ENCODE data around the gene KMT2C. TPM values are rescaled to one million over a fixed set of nuclear protein-coding genes. Genes with fewer than 3 reads are reported as not detected.

Gene KMT2C
- total RNA-seq, 1 donor from 2014 or later: 68.4 TPM

- DNase-seq: no peak
- H3K27ac Mint-ChIP-seq: peak overlapping the region; percentile 18
- intact Hi-C loops (cut with micrococcal nuclease): loop anchor here (5.0 to 10.0 kb wide), 2 partner anchors 125 to 367 kb away; partner anchors contain the start of gene GALNT11
- H3K9me3 Mint-ChIP-seq: no peaks in the 10 kb centered on the region
- H3K4me1 Mint-ChIP-seq: peaks cover 18% of the 10 kb centered on the region
- H3K27me3 Mint-ChIP-seq: no peaks in the 10 kb centered on the region
- peaks cover 59% of the 10 kb centered on the region for H3K36me3 Mint-ChIP-seq (ENCODE audit: low read depth)
- no peak overlapping the region for H3K4me3 Mint-ChIP-seq
Measured at GRCh38 chr7:152149363-152149762, 286.4 kb downstream of the KMT2C start.

- intact Hi-C loops (cut with micrococcal nuclease): loop anchor here (5.0 to 10.0 kb wide), 2 partner anchors 124 to 366 kb away; partner anchors contain the start of gene GALNT11
- Mint-ChIP-seq H3K4me1 (peaks cover 21% of the 10 kb centered on the region), H3K9me3 (no peaks in the 10 kb centered on the region), H3K4me3 (no peak overlapping the region), H3K36me3 (ENCODE audit: low read depth) (peaks cover 56% of the 10 kb centered on the region), H3K27ac (no peak overlapping the region), H3K27me3 (no peaks in the 10 kb centered on the region)
- no peak for DNase-seq
Measured at GRCh38 chr7:152148706-152149105, 287.1 kb downstream of the KMT2C start.

GRCh38 chr7:152145853-152146466 is 289.8 kb downstream of the KMT2C start:
- DNase-seq: peak; percentile 76

GRCh38 chr7:152144557-152145245 is 291.1 kb downstream of the KMT2C start:
- Mint-ChIP-seq H3K4me3 (peak overlapping the region; percentile 68), H3K9me3 (no peaks in the 10 kb centered on the region), H3K4me1 (peaks cover 34% of the 10 kb centered on the region), H3K36me3 (ENCODE audit: low read depth) (peaks cover 61% of the 10 kb centered on the region), H3K27me3 (no peaks in the 10 kb centered on the region), H3K27ac (peak overlapping the region; percentile 89)
- intact Hi-C loops (cut with micrococcal nuclease): loop anchor here (5.0 to 10.0 kb wide), 3 partner anchors 120 to 362 kb away; partner anchors contain the start of genes GALNT11 and PRKAG2
- peak; percentile 78 for DNase-seq

More at GRCh38 chr7:152145853-152146466, 289.8 kb downstream of the KMT2C start:
- Mint-ChIP-seq H3K4me1 (peaks cover 34% of the 10 kb centered on the region), H3K27ac (peak overlapping the region; percentile 89), H3K27me3 (no peaks in the 10 kb centered on the region), H3K36me3 (ENCODE audit: low read depth) (peaks cover 56% of the 10 kb centered on the region), H3K9me3 (no peaks in the 10 kb centered on the region), H3K4me3 (peak overlapping the region; percentile 68)
- intact Hi-C loops (cut with micrococcal nuclease): loop anchor here (5.0 to 10.0 kb wide), 2 partner anchors 121 to 364 kb away; partner anchors contain the start of gene GALNT11

DNA sequence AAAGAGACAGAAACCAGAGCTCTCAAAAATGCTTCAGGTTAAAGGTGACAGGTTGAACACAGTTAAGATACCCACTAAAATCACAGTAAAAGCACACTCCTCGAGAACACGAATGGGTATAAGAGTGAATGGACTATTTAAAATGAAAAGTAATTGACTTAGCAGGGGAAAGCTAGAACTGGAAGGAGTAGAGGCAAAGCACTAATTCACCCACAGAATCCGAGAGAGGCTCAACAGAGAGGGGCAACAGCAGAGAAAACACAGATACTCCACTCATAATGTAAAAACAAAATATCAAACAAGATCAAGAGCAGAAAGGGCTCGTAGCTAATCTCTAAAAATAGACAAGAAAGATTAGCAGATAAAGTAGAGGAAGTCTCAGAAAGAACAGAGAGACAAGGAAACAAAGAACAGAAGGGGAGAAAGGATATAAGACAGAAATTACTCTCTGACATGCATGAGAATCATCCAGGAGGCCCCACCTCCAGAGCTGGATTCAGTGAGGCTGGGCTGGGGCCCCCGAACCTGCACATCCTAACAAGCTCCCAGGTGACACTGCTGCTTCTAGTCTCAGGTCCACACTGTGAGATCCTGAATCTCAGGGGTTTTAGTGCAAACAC is 292.7 kb downstream of the KMT2C start:
- H3K9me3 Mint-ChIP-seq: no peaks in the 10 kb centered on the region
- peaks cover 64% of the 10 kb centered on the region for H3K36me3 Mint-ChIP-seq (ENCODE audit: low read depth)
- intact Hi-C loops (cut with micrococcal nuclease): loop anchor here (5.0 to 10.0 kb wide), 2 partner anchors 118 to 266 kb away; partner anchors contain the start of genes GALNT11 and PRKAG2
- H3K4me1 Mint-ChIP-seq: peaks cover 34% of the 10 kb centered on the region
- peak overlapping the region; percentile 49 for H3K4me3 Mint-ChIP-seq
- no peaks in the 10 kb centered on the region for H3K27me3 Mint-ChIP-seq
- peak overlapping the region; percentile 72 for H3K27ac Mint-ChIP-seq
- DNase-seq: peak; percentile 60

GRCh38 chr7:152140560-152140959 is 295.2 kb downstream of the KMT2C start:
- no peaks in the 10 kb centered on the region for H3K9me3 Mint-ChIP-seq
- H3K4me1 Mint-ChIP-seq: peaks cover 28% of the 10 kb centered on the region
- no peak overlapping the region for H3K27ac Mint-ChIP-seq
- H3K36me3 Mint-ChIP-seq (ENCODE audit: low read depth): peaks cover 62% of the 10 kb centered on the region
- H3K27me3 Mint-ChIP-seq: no peaks in the 10 kb centered on the region
- no peak for DNase-seq
- no peak overlapping the region for H3K4me3 Mint-ChIP-seq
- intact Hi-C loops (cut with micrococcal nuclease): loop anchor here (5.0 to 10.0 kb wide), 2 partner anchors 116 to 263 kb away; partner anchors contain the start of genes GALNT11 and PRKAG2

DNA sequence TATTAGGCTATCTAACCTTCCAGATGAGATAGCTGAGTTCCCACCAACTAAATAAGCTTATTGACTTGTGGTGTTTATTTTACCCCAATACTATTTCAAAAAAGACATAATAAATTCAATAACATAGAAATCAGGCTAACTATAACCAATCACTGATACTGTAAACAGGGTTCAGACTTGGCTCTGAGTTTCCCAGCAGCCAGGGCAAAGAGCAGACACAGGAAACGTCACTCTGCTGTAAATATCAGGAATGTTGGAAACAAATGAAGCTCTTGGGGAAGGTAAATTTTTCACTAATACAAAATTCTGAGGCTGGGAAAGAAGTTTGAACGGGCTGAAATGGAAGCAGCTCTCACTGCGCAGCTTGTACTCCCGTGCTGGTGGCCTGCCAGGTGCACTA is 295.7 kb downstream of the KMT2C start:
- intact Hi-C loops (cut with micrococcal nuclease): loop anchor here (5.0 to 10.0 kb wide), 2 partner anchors 115 to 263 kb away; partner anchors contain the start of genes GALNT11 and PRKAG2
- Mint-ChIP-seq H3K9me3 (no peaks in the 10 kb centered on the region), H3K27ac (no peak overlapping the region), H3K27me3 (no peaks in the 10 kb centered on the region), H3K4me1 (peaks cover 23% of the 10 kb centered on the region), H3K4me3 (no peak overlapping the region), H3K36me3 (ENCODE audit: low read depth) (peaks cover 57% of the 10 kb centered on the region)
- DNase-seq: no peak

DNA sequence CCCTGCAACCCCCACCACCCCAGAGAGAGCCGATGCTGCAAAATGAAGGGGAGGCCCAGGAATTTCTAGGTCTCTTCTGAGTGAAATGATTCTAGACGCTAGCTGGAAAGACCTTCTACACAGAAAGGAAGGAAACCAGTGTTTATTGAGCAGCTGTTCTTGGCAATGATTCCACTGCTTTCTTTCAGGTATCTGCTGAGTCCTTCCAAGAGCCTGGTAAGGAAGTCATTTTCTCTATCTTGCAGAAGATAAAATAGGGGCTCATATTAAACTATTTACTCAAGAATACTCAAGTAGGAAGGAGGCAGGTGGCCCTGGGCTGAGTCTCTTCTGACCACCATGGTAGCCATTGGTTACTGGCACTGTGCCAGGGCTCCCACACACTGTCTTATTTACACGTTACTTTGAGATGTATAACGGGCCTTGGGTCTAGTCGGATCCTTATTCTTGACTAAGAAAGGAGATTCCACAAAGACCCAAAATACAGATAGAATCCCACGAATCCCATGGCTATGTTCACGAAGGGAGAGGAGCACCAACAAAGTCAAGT is 298.3 kb downstream of the KMT2C start:
- no peaks in the 10 kb centered on the region for H3K27me3 Mint-ChIP-seq
- H3K36me3 Mint-ChIP-seq (ENCODE audit: low read depth): peaks cover 38% of the 10 kb centered on the region
- H3K27ac Mint-ChIP-seq: no peak overlapping the region
- peaks cover 2% of the 10 kb centered on the region for H3K4me1 Mint-ChIP-seq
- intact Hi-C loops (cut with micrococcal nuclease): no loop called here
- no peak for DNase-seq
- no peak overlapping the region for H3K4me3 Mint-ChIP-seq
- H3K9me3 Mint-ChIP-seq: no peaks in the 10 kb centered on the region

GRCh38 chr7:152136686-152137085 is 299.1 kb downstream of the KMT2C start:
- H3K4me1 Mint-ChIP-seq: no peaks in the 10 kb centered on the region
- H3K27me3 Mint-ChIP-seq: no peaks in the 10 kb centered on the region
- H3K9me3 Mint-ChIP-seq: no peaks in the 10 kb centered on the region
- intact Hi-C loops (cut with micrococcal nuclease): no loop called here
- H3K36me3 Mint-ChIP-seq (ENCODE audit: low read depth): peaks cover 36% of the 10 kb centered on the region
- peak overlapping the region; percentile 27 for H3K27ac Mint-ChIP-seq
- no peak overlapping the region for H3K4me3 Mint-ChIP-seq
- DNase-seq: no peak

DNA sequence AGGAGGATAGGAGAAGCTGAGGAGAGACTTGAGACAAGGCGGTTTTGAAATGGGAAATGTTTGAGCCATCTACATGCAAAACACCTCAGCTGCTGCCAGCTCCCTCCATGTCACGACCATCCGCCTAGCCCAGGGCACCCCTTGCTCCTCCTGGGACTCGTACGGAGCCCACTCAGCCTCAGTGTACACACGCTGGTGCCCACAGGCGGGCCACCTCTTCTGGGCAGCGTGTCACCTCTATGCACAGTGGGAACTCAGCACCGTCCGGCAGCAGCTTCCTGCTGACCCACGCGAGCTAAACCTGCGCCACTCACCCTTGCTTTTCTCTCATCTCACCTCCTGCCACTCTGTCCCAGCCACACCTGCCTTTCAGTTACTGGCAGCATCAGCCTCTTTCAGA is 302.0 kb downstream of the KMT2C start:
- no peak overlapping the region for H3K4me3 Mint-ChIP-seq

GRCh38 chr7:152132812-152133211 is 303.0 kb downstream of the KMT2C start:
- intact Hi-C loops (cut with micrococcal nuclease): no loop called here
- Mint-ChIP-seq H3K4me3 (no peak overlapping the region), H3K27me3 (no peaks in the 10 kb centered on the region), H3K27ac (no peak overlapping the region), H3K9me3 (no peaks in the 10 kb centered on the region), H3K36me3 (ENCODE audit: low read depth) (peaks cover 24% of the 10 kb centered on the region), H3K4me1 (no peaks in the 10 kb centered on the region)
- no peak for DNase-seq

More for the DNA sequence above, 302.0 kb downstream of the KMT2C start:
- peaks cover 28% of the 10 kb centered on the region for H3K36me3 Mint-ChIP-seq (ENCODE audit: low read depth)
- H3K27ac Mint-ChIP-seq: no peak overlapping the region
- intact Hi-C loops (cut with micrococcal nuclease): no loop called here
- no peaks in the 10 kb centered on the region for H3K9me3 Mint-ChIP-seq
- no peaks in the 10 kb centered on the region for H3K4me1 Mint-ChIP-seq
- no peak for DNase-seq
- H3K27me3 Mint-ChIP-seq: no peaks in the 10 kb centered on the region

DNA sequence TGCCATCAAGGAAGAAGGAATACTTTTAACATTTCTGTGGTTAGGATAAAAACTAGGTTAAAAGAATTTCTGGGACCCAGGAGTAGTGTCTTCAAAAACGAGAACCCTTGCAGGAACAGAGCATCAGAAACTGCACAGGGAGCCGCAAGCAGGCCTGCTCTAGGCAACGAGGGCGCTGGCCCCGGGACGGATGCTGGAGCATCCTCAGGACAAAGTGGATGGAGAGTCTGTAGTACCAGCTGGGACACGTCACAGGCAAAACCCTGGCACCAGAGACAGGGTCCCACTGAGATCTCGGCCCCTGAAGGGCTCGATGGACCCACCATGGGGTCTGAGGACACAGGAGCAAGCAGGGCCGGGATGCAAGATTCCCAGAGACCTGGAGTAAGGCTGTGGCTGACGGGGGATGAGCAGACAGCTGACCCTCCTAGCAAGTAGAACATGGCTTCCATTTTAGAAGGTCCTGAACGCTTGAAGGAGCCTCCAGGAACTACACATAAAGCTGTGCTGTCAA is 303.8 kb downstream of the KMT2C start:
- Mint-ChIP-seq H3K4me3 (no peak overlapping the region), H3K36me3 (ENCODE audit: low read depth) (peaks cover 28% of the 10 kb centered on the region), H3K9me3 (no peaks in the 10 kb centered on the region), H3K27ac (no peak overlapping the region), H3K4me1 (no peaks in the 10 kb centered on the region), H3K27me3 (no peaks in the 10 kb centered on the region)
- intact Hi-C loops (cut with micrococcal nuclease): no loop called here
- DNase-seq: no peak

Measured in activated CD4-positive, alpha-beta T cell treated with anti-CD3 and anti-CD28 coated beads, Interleukin-2, amount 10 ng/mL, durations not matched to agents 24 days and 14 days (primary cell).